Tibial nerve (tissue), 4 donors: ENCODE results near the gene NTN5.

Experiments used
- EP300 ChIP-seq, 2 donors: sonication (generic); formaldehyde crosslinking; IDR thresholded peaks; one replicate each; pipeline ENCODE4 v1.6.1; 2017; ENCODE audit warnings: antibody characterized with exemption in 2 of 2, mild to moderate bottlenecking in 1 of 2
- TF ChIP-seq, protein P1 (sequence below), 5 experiments: fragments of 200-600 bp in 3 of 5; fragments of 450-650 bp in 2 of 5; sonication (generic) in 3 of 5; IDR thresholded peaks; one replicate each; pipeline ENCODE4 v1.5.1; 2016 to 2019; ENCODE audit warnings: antibody characterized with exemption in 5 of 5, mild to moderate bottlenecking in 3 of 5, moderate library complexity in 2 of 5

DNA sequence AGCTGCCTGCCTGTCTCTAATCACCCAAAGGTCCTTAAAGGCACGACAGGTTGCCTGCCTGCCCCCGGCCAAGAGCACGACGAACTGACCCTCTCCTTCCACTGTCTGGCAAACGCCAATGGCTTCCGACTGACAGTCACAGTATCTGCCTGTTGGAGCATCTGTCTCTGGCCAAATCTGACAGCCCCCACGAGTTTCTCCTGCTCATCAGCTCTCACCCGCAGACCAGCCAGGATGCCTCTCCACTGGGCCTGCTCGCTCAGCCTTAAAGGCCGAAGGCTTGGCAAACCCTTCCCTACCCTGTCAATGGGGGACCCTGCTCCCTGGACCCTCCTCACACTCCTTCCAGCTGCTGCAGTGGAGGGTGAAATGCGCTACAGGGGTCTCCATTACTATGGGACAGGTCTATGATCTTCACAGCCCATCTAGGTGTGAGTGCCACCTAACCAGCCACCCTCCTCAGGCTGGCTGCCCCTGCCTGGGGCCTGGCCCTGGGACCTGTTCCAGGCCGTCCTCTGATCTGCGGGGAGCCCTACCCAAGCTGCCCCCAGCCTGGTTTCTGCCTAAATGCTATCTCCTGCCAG lies 58.9 kb downstream of the NTN5 start:
- TF ChIP-seq, protein P1, sequence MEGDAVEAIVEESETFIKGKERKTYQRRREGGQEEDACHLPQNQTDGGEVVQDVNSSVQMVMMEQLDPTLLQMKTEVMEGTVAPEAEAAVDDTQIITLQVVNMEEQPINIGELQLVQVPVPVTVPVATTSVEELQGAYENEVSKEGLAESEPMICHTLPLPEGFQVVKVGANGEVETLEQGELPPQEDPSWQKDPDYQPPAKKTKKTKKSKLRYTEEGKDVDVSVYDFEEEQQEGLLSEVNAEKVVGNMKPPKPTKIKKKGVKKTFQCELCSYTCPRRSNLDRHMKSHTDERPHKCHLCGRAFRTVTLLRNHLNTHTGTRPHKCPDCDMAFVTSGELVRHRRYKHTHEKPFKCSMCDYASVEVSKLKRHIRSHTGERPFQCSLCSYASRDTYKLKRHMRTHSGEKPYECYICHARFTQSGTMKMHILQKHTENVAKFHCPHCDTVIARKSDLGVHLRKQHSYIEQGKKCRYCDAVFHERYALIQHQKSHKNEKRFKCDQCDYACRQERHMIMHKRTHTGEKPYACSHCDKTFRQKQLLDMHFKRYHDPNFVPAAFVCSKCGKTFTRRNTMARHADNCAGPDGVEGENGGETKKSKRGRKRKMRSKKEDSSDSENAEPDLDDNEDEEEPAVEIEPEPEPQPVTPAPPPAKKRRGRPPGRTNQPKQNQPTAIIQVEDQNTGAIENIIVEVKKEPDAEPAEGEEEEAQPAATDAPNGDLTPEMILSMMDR (IDR thresholded peaks at IDR 0.05), result no peak
- no peak for TF ChIP-seq EP300 (IDR thresholded peaks at IDR 0.05)
